OCI-LY1 (cell line): ENCODE results near the gene ZXDC.

ENCODE experiments used
- H2AFZ ChIP-seq: fragments of 200-600 bp; sonication (generic), shearing (Covaris generic); 2 replicates; pipeline ENCODE4 v1.6.0; 2014; ENCODE audit warnings: antibody characterized with exemption, mild to moderate bottlenecking, low read length
- H3F3A ChIP-seq: fragments of 200-600 bp; sonication (generic), shearing (Covaris generic); 2 replicates; pipeline ENCODE4 v1.6.0; 2014; ENCODE audit warnings: mild to moderate bottlenecking, antibody characterized with exemption, low read length, moderate library complexity; ENCODE audit not compliant: insufficient read depth
- H3K27ac ChIP-seq: fragments of 200-600 bp; sonication (generic); 2 replicates; pipeline ENCODE4 v1.5.1; 2014; ENCODE audit warnings: low read length, mixed run types, mild to moderate bottlenecking, low read depth; ENCODE audit not compliant: poor library complexity, severe bottlenecking
- H3K27me3 ChIP-seq: fragments of 200-600 bp; sonication (generic); 2 replicates; pipeline ENCODE4 v1.6.0; 2014; ENCODE audit warnings: antibody characterized with exemption, mild to moderate bottlenecking, low read length, moderate library complexity; ENCODE audit not compliant: insufficient read depth
- H3K36me3 ChIP-seq: fragments of 200-600 bp; sonication (generic); 2 replicates; pipeline ENCODE4 v1.6.1; 2014; ENCODE audit warnings: mild to moderate bottlenecking, antibody characterized with exemption, low read length, moderate library complexity, mixed read lengths; ENCODE audit not compliant: insufficient read depth
- H3K4me1 ChIP-seq: fragments of 200-600 bp; sonication (generic); 2 replicates; pipeline ENCODE4 v1.5.1; 2014; ENCODE audit warnings: mild to moderate bottlenecking, low read length, moderate library complexity; ENCODE audit not compliant: insufficient read depth, severe bottlenecking
- H3K4me2 ChIP-seq: fragments of 200-600 bp; sonication (generic), shearing (Covaris generic); 2 replicates; pipeline ENCODE4 v1.6.1; 2014; ENCODE audit warnings: low read length
- H3K4me3 ChIP-seq: fragments of 200-600 bp; sonication (generic); 2 replicates; pipeline ENCODE4 v1.5.1; 2014; ENCODE audit warnings: low read length, low read depth, mild to moderate bottlenecking, mixed read lengths; ENCODE audit not compliant: poor library complexity, severe bottlenecking
- H3K79me2 ChIP-seq: fragments of 200-600 bp; shearing (Covaris generic); 2 replicates; pipeline ENCODE4 v1.6.1; 2016; ENCODE audit warnings: mixed run types, low read length, mixed read lengths; ENCODE audit not compliant: insufficient read depth
- H3K9ac ChIP-seq: fragments of 200-600 bp; sonication (generic), shearing (Covaris generic); 2 replicates; pipeline ENCODE4 v1.6.1; 2014; ENCODE audit warnings: mild to moderate bottlenecking, low read length, mixed read lengths
- H3K9me2 ChIP-seq: fragments of 200-600 bp; sonication (generic), shearing (Covaris generic); 2 replicates; pipeline ENCODE4 v1.6.1; 2014; ENCODE audit warnings: low read depth, mild to moderate bottlenecking, low read length, mixed read lengths
- H3K9me3 ChIP-seq: fragments of 200-600 bp; shearing (Covaris generic); 2 replicates; pipeline ENCODE4 v1.6.1; 2014; ENCODE audit warnings: low read length, mixed read lengths
- H4K20me1 ChIP-seq: fragments of 200-600 bp; sonication (generic), shearing (Covaris generic); 2 replicates; pipeline ENCODE4 v1.6.0; 2016; ENCODE audit warnings: mild to moderate bottlenecking, low read length; ENCODE audit not compliant: insufficient read depth
- EZH2 ChIP-seq: fragments of 200-600 bp; sonication (generic), shearing (Covaris generic); IDR thresholded peaks from 2 replicates; pipeline ENCODE4 v1.8.0; 2017; ENCODE audit warnings: borderline replicate concordance, mixed run types, mild to moderate bottlenecking, antibody characterized with exemption, low read length, moderate library complexity, mixed read lengths
- TF ChIP-seq, protein P1 (sequence below): fragments of 200-600 bp; sonication (generic), shearing (Covaris generic); IDR thresholded peaks from 2 replicates; pipeline ENCODE4 v1.5.1; 2017; ENCODE audit warnings: mild to moderate bottlenecking, antibody characterized with exemption, low read length, moderate library complexity, mixed read lengths

ZXDC gene

DNA sequence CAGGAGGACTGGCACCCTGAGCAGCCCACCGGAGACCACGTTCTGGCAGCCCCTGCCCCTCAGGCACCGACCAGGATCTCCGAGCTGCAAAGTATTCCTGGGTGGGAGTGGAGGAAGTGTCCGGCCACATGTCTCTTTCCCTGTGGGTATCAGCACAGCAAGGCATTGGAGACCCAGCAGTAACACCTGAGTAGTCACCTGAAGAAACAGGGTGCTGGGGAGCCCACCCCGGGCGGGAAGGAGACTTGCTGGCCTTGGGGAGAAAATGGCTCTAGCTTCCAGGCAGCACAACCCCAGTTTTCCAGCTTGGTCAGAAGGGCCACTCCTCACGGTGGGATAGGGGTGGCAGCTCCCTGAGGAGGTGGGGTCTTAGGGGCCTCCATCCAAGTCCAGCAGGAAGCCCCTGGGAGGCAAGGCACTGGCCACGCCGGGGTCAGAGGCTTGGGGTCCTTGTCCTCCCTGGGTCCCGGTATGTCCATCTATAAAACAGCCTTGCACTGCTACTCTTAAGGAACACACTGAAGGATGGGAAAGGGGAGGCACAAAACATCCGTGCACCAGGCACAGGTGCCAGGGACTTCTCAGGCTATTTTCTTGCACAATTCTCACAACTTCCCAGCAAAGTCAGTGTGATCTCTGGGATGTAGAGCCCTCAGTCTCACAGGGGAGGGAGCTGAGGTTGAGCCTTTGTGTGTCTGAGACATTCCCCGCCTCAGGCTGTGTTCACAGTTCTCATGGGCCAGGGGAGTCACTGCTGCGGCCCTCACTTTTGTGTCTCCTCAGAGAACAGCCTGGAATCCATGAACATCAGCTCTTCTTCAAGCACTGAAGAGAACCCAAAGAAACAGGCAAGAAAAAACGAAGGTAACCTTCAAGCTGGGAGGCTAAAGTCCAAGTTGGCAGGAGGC, 69.0 kb downstream of the ZXDC start:
- Histone ChIP-seq H3F3A (no peaks in the 10 kb centered on the region), H3K4me2 (no peak overlapping the region), H2AFZ (no peak overlapping the region), H3K9me3 (no peaks in the 10 kb centered on the region), H3K79me2 (no peaks in the 10 kb centered on the region), H3K4me1 (no peaks in the 10 kb centered on the region), H4K20me1 (no peaks in the 10 kb centered on the region), H3K4me3 (no peak overlapping the region), H3K9me2 (no peaks in the 10 kb centered on the region), H3K27me3 (no peaks in the 10 kb centered on the region), H3K36me3 (no peaks in the 10 kb centered on the region), H3K27ac (no peak overlapping the region), H3K9ac (no peak overlapping the region)
- TF ChIP-seq, protein P1, sequence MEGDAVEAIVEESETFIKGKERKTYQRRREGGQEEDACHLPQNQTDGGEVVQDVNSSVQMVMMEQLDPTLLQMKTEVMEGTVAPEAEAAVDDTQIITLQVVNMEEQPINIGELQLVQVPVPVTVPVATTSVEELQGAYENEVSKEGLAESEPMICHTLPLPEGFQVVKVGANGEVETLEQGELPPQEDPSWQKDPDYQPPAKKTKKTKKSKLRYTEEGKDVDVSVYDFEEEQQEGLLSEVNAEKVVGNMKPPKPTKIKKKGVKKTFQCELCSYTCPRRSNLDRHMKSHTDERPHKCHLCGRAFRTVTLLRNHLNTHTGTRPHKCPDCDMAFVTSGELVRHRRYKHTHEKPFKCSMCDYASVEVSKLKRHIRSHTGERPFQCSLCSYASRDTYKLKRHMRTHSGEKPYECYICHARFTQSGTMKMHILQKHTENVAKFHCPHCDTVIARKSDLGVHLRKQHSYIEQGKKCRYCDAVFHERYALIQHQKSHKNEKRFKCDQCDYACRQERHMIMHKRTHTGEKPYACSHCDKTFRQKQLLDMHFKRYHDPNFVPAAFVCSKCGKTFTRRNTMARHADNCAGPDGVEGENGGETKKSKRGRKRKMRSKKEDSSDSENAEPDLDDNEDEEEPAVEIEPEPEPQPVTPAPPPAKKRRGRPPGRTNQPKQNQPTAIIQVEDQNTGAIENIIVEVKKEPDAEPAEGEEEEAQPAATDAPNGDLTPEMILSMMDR: no peak
- TF ChIP-seq EZH2: no peak

DNA sequence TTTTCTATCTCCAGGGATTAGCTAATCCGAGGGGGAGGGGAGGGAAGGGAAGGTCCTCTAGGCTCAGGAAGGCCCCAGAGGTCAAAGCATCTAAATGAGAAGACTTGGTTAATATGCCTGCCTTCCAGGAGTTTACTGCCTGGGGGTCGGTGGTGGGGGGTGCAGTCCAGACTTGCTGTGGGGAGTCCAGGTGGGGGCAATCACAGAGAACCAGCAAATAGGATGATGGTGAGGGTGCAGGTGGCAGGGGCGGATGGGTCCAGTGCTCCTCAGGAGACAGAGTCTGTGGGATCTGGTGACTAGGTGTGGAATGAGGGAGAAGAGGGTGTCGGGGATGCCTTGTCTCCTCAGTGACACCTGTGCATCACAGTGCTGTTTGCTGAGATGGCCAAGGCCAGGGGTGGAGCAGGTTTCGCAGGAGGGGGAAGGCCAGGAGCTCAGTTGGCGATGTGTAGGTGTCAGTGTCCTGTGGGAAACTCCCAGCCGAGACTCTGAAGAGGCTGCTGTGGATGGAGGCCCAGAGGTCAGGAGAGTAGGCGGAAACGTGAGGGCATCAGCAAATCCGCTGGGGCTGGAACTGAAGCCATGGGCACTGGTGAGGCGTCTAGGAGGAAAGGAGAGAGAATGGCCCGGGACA, 72.9 kb downstream of the ZXDC start:
- no peak overlapping the region for H2AFZ ChIP-seq
- H3K79me2 ChIP-seq: no peaks in the 10 kb centered on the region
- H3K9me2 ChIP-seq: no peaks in the 10 kb centered on the region
- H3K9ac ChIP-seq: no peak overlapping the region
- no peaks in the 10 kb centered on the region for H3K4me1 ChIP-seq
- no peaks in the 10 kb centered on the region for H3K27me3 ChIP-seq
- H3F3A ChIP-seq: no peaks in the 10 kb centered on the region
- no peaks in the 10 kb centered on the region for H3K9me3 ChIP-seq
- H3K4me3 ChIP-seq: no peak overlapping the region
- TF ChIP-seq EZH2: no peak
- TF ChIP-seq, protein P1: no peak
- no peaks in the 10 kb centered on the region for H4K20me1 ChIP-seq
- no peak overlapping the region for H3K4me2 ChIP-seq
- H3K36me3 ChIP-seq: no peaks in the 10 kb centered on the region
- H3K27ac ChIP-seq: no peak overlapping the region

DNA sequence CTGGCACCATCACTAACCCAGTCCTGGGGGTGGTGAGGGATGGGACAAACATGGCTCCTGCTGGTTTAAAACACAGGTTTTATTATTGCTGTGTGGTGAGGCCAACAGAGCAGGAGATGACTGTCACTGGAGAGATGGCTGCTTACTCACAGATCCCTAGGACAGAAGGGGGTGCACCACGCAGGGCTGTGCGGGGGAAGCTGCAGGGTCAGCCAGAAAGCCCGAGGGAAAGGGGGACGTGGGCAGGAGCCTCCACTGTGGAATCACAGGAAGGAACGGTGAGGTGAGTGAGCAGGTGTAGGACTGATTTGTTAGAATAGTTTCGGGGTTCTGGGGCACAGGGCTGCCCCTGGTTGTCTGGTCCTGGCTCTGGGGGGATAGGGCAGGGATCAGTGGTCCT, 73.5 kb downstream of the ZXDC start:
- no peak overlapping the region for H3K4me3 ChIP-seq
- H3K9me2 ChIP-seq: no peaks in the 10 kb centered on the region
- no peaks in the 10 kb centered on the region for H3K36me3 ChIP-seq
- H3F3A ChIP-seq: no peaks in the 10 kb centered on the region
- no peaks in the 10 kb centered on the region for H3K79me2 ChIP-seq
- H3K9me3 ChIP-seq: no peaks in the 10 kb centered on the region
- H4K20me1 ChIP-seq: no peaks in the 10 kb centered on the region
- no peak for TF ChIP-seq EZH2
- TF ChIP-seq, protein P1: no peak
- no peak overlapping the region for H3K4me2 ChIP-seq
- H3K27me3 ChIP-seq: no peaks in the 10 kb centered on the region
- no peak overlapping the region for H3K9ac ChIP-seq
- H3K4me1 ChIP-seq: no peaks in the 10 kb centered on the region
- H2AFZ ChIP-seq: no peak overlapping the region
- no peak overlapping the region for H3K27ac ChIP-seq
